Measurements from ENCODE around the gene PTPMT1.
A peak's percentile ranks its signal among the peaks of the same experiment; 100 is the strongest.
"Not testable (repeated sequence)": the region's sequence is repeated elsewhere in the genome, so short reads cannot be mapped to it uniquely, and the experiment has no call there.

The PTPMT1 gene

GRCh38 chr11:47550288-47551047 lies 14.9 kb upstream of the PTPMT1 start:
- DNase-seq = no peak

GRCh38 chr11:47551086-47551485 lies 14.3 kb upstream of the PTPMT1 start:
- peak; percentile 37 for DNase-seq

GRCh38 chr11:47552056-47552565 lies 13.3 kb upstream of the PTPMT1 start:
- DNase-seq = peak; percentile 36

DNA sequence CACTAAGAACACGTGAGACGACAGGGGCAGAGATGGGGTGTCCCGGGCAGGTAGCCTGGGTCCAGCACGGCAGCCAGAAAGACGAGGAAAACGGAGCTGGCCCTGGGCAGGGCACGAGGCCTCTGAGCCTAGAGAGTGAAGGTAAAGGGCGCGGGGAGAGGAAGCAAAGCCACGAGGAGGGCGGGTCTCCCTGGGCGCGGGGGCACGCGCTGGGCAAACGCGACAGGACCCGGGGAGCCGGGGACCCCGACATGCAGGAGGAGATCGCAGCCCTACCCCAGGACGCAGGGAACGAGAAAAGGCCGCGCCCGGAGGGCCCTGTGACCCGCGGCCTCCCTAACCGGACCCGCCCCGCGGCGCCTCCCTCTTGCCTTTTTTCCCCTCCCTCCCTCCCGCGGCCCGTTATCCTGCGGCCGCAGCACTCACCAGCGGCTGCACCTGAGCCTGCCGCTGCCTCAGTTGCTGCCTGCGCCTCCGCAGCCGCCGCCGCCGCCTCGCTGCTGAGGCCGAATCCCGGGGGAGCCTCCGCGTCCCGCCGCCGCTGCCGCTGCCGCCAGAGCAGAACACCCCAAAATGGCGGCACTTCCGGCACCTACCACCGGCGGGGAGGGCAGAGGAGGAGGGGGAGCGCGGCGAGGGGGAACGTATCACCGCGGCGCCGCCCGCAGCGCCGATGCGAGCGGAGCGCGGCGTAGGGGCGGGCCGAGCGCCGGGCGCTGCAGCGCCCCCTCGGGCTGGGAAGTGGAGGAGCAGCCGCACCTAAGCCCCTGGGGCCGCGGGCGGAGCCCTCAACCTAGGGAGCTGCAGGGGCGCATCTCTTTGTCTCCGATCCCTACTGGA lies 12.6 kb upstream of the PTPMT1 start, which contains the start of gene CELF1:
TSS of gene CELF1 (minus strand) at position 567 of the 840 bp plus-strand sequence. CDS start 53,609 bp downstream, outside the sequence.
- peak; percentile 95 for DNase-seq

- no peak for DNase-seq
Measured at GRCh38 chr11:47553406-47553743, 12.0 kb upstream of the PTPMT1 start.

DNA sequence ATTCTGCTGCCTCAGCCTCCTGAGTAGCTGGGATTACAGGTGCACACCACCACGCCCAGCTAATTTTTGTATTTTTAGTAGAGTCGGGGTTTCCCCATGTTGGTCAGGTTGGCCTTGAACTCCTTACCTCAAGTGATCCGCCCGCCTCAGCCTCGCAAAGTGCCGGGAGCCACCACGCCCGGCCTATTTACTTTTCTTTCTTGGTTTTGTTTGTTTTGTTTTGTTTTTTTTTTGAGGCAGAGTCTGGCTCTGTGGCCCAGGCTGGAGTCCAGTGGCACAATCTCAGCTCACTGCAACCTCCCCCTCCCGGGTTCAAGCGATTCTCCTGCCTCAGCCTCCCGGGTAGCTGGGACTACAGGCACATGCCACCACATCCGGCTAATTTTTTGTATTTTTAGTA lies 8.4 kb upstream of the PTPMT1 start:
- DNase-seq = not testable (repeated sequence)

- DNase-seq = no peak
Measured at GRCh38 chr11:47558695-47559094, 6.7 kb upstream of the PTPMT1 start.

- DNase-seq = no peak
Measured at GRCh38 chr11:47560426-47560825, 5.0 kb upstream of the PTPMT1 start.

- not testable (repeated sequence) for DNase-seq
Measured at GRCh38 chr11:47562393-47562792, 3.0 kb upstream of the PTPMT1 start.

- DNase-seq = not testable (repeated sequence)
Measured at GRCh38 chr11:47564366-47564765, 1.0 kb upstream of the PTPMT1 start.

- DNase-seq = no peak
Measured at GRCh38 chr11:47564933-47565339, 463 bp upstream of the PTPMT1 start.

DNA sequence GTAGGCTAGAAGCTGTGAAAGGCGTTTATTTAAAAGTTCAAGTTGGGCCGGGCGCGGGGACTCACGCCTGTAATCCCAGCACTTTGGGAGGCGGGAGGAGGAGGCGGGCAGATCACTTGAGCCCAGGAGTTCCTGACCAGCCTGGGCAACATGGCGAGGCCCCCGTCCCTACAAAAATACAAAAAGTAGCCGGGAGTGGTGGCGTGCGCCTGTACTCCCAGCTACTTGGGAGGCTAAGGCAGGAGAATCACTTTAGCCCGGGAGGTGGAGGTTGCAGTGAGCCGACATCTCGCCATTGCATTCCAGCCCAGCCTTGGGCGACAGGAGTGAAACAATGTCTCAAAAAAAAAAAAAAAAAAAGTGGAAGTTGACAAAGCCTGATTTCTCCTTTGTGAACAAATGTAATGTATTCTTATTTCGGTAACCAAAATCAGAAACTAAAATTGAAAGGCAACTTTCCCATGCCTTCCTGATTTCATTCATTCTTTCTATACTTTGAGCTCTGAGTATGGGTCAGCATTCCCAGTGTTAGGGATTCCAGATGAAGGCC lies 825 bp downstream of the PTPMT1 start:
- peak; percentile 23 for DNase-seq

- DNase-seq = no peak
Measured at GRCh38 chr11:47569646-47570045, 4.2 kb downstream of the PTPMT1 start.

DNA sequence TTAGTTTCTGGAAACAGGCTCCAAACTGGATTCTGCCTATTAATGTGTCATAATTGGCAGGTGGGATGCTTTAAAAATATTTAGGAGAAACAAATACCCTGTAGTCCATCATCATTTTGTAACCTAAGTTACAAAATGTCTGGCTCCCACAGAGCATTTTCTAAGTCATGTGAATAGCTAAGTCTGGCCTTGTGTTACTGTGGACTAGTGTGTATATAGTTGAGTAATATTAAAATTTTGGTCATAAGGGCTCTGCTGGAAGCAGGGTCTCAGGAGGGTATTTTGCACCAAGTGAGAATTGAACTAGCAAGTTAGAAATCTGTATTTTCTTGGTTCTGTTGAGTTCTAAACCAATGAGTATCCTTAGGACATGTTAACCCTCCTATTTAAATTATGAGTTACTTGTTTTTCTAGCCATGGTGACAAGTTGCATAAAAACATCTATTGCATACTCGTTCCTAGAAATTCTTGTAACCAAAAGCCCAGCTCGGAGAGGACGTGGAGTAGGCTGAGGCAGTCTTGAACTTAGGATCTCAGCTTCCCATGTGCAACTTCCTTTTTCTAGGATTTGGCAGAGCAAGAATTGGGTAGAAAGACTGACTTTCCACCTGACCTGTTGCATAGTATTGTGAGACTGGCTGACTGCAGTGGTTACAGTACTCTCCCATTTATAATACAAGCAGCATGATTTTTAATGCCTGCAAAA lies 5.4 kb downstream of the PTPMT1 start:
- DNase-seq = no peak

- DNase-seq = no peak
Measured at GRCh38 chr11:47571357-47571729, 5.9 kb downstream of the PTPMT1 start.

DNA sequence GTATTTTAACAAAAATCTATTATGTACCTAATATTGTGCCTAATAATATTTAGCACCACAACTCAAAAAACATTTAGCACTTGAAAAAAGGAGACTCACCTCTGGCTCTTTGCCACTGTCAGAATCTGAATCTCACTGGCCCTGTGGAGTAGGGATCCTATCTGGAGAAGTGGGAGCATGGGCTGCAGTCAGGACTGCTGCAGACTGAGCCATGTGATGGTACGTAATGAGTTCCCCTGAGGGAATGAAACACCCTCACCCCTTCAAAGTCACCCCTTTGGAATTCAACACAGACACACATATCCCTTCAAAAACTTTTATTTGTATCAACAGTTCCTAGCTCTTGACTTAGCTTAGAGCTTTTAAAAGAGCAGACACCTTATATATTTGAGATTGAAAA lies 6.5 kb downstream of the PTPMT1 start:
- DNase-seq = no peak

- no peak for DNase-seq
Measured at GRCh38 chr11:47572715-47573255, 7.4 kb downstream of the PTPMT1 start.

DNA sequence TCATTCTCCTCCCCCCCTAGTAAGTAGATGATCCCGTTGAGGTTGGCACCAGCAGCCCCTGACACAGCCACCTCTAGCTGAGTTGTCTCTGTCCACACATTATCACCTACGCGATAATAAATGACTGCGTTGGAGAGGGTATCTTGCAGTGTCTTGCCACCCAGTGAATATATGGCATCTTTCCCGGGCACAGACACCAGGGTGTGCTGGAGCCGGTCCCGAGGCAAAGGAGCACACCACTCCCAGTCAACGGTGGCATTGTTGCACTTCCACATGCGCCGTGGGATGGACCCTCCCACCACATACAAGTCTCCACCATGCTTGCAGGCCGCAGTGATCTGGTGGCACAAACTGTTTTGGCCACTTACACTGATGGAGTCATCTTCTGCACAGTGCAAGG lies 7.9 kb downstream of the PTPMT1 start:
- no peak for DNase-seq

DNA sequence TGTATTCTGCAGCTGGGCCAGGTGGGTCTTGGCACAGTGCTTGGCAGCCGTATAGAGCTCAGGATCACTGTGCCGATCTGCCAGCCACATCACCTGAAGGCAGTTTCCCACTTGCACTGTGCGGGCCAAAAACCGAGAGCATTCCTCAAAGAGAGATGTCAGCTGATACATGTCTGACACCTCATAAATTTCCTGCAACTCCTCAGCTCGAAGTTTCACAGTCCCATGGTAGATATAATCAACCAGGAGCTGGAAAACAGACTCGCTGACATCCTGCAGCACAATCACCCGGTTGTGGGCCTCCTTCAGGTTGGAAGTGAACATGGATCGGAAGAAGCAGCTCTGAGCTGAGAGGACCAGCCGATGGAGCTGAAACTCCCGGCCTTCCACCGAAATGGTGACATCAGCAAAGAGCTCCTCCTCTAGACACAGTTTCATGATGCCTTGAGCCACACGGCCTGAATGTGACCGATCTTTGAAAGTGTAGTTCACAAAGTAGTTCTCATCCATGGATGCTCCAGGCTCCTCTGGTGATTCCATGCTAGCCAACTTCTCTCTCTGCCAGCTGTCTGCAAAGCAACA lies 12.2 kb downstream of the PTPMT1 start:
- DNase-seq = no peak

GRCh38 chr11:47578524-47579494 lies 13.4 kb downstream of the PTPMT1 start, which contains the start of the genes KBTBD4 and NDUFS3:
KBTBD4 (minus strand) TSS chr11:47578970; CDS start chr11:47578951, 19 bp downstream.
NDUFS3 (plus strand) TSS chr11:47579074; CDS start chr11:47579092, 18 bp downstream.
- peak; percentile 93 for DNase-seq

- DNase-seq = no peak
Measured at GRCh38 chr11:47583844-47584243, 18.4 kb downstream of the PTPMT1 start.

Measured in activated CD4-positive, alpha-beta T cell treated with anti-CD3 and anti-CD28 coated beads, Interleukin-2, Interleukin-6, amounts not matched to agents 100 ng/mL and 50 ng/mL, durations not matched to agents 16 hours and 8 hours (primary cell).